Peyer's patch (tissue), 4 donors: ENCODE data around the gene SLC7A14. TPM values are rescaled to one million over a fixed set of nuclear protein-coding genes. Genes with fewer than 3 reads are reported as not detected.

Source experiments
- total RNA-seq, 4 donors: library from RNA; depleted of rRNA; stranded (reverse); fragments of >200 nt; gene quantifications; one replicate each; pipeline ENCODE4 v1.1.0, GENCODE V29; 2016

The SLC7A14 gene
- total RNA-seq, 4 donors from 2014 or later, result 0.18 to 0.40 (median 0.38) TPM; not detected in 1

Other genes with a start within 250 kb of the SLC7A14 start
- 10 to 100 TPM; 22.5 to 78.4 (median 43.5) TPM for gene SKIL, start 228.4 kb downstream of the SLC7A14 start, total RNA-seq
- 10 to 100 TPM in 1 of 4 donors, 1 to 10 TPM in 3; 4.1 to 16.6 (median 5.0) TPM for gene CLDN11, start 167.2 kb downstream of the SLC7A14 start, total RNA-seq